ENCODE data around the gene ARHGAP10.

Gene ARHGAP10

GRCh38 chr4:147955827-147956558 lies 224.1 kb downstream of the ARHGAP10 start:
- H3K27me3 ChIP-seq (ENCODE audit: control insufficient read depth in 1 of 2, insufficient read depth in 2 of 2, low read length in 2 of 2): no peaks in the 10 kb centered on the region
- no peak overlapping the region for H3K27ac ChIP-seq (ENCODE audit: low read depth, low read length)
- H3K4me1 ChIP-seq (ENCODE audit: control insufficient read depth in 1 of 2, insufficient read depth in 2 of 2, low read length in 2 of 2): no peaks in the 10 kb centered on the region
- no peak overlapping the region for H3K9ac ChIP-seq (ENCODE audit: low read depth in 1 of 2, low read length in 2 of 2)
- H3K9me3 ChIP-seq (ENCODE audit: control insufficient read depth in 1 of 2, low read length in 2 of 2): no peaks in the 10 kb centered on the region
- no peak overlapping the region for H3K4me3 ChIP-seq (ENCODE audit: low read depth in 1 of 2, low read length in 2 of 2)
- H3K36me3 ChIP-seq (ENCODE audit: control insufficient read depth in 1 of 2, insufficient read depth in 2 of 2, low read length in 2 of 2): no peaks in the 10 kb centered on the region

- Histone ChIP-seq H3K4me1 (ENCODE audit: control insufficient read depth in 1 of 2, insufficient read depth in 2 of 2, low read length in 2 of 2) (no peaks in the 10 kb centered on the region), H3K4me3 (ENCODE audit: low read depth in 1 of 2, low read length in 2 of 2) (no peak overlapping the region), H3K9me3 (ENCODE audit: control insufficient read depth in 1 of 2, low read length in 2 of 2) (no peaks in the 10 kb centered on the region), H3K36me3 (ENCODE audit: control insufficient read depth in 1 of 2, insufficient read depth in 2 of 2, low read length in 2 of 2) (no peaks in the 10 kb centered on the region), H3K27ac (ENCODE audit: low read depth, low read length) (no peak overlapping the region), H3K9ac (ENCODE audit: low read depth in 1 of 2, low read length in 2 of 2) (no peak overlapping the region), H3K27me3 (ENCODE audit: control insufficient read depth in 1 of 2, insufficient read depth in 2 of 2, low read length in 2 of 2) (no peaks in the 10 kb centered on the region)
Observed at GRCh38 chr4:147957446-147957845, 225.6 kb downstream of the ARHGAP10 start.

- Histone ChIP-seq H3K4me1 (ENCODE audit: control insufficient read depth in 1 of 2, insufficient read depth in 2 of 2, low read length in 2 of 2) (no peaks in the 10 kb centered on the region), H3K9me3 (ENCODE audit: control insufficient read depth in 1 of 2, low read length in 2 of 2) (no peaks in the 10 kb centered on the region), H3K27ac (ENCODE audit: low read depth, low read length) (no peak overlapping the region), H3K9ac (ENCODE audit: low read depth in 1 of 2, low read length in 2 of 2) (no peak overlapping the region), H3K4me3 (ENCODE audit: low read depth in 1 of 2, low read length in 2 of 2) (no peak overlapping the region), H3K27me3 (ENCODE audit: control insufficient read depth in 1 of 2, insufficient read depth in 2 of 2, low read length in 2 of 2) (no peaks in the 10 kb centered on the region), H3K36me3 (ENCODE audit: control insufficient read depth in 1 of 2, insufficient read depth in 2 of 2, low read length in 2 of 2) (no peaks in the 10 kb centered on the region)
Observed at GRCh38 chr4:147958057-147958456, 226.2 kb downstream of the ARHGAP10 start.

- no peaks in the 10 kb centered on the region for H3K4me1 ChIP-seq (ENCODE audit: control insufficient read depth in 1 of 2, insufficient read depth in 2 of 2, low read length in 2 of 2)
- no peak overlapping the region for H3K27ac ChIP-seq (ENCODE audit: low read depth, low read length)
- H3K9ac ChIP-seq (ENCODE audit: low read depth in 1 of 2, low read length in 2 of 2): no peak overlapping the region
- no peak overlapping the region for H3K4me3 ChIP-seq (ENCODE audit: low read depth in 1 of 2, low read length in 2 of 2)
- no peaks in the 10 kb centered on the region for H3K27me3 ChIP-seq (ENCODE audit: control insufficient read depth in 1 of 2, insufficient read depth in 2 of 2, low read length in 2 of 2)
- no peaks in the 10 kb centered on the region for H3K9me3 ChIP-seq (ENCODE audit: control insufficient read depth in 1 of 2, low read length in 2 of 2)
- no peaks in the 10 kb centered on the region for H3K36me3 ChIP-seq (ENCODE audit: control insufficient read depth in 1 of 2, insufficient read depth in 2 of 2, low read length in 2 of 2)
Observed at GRCh38 chr4:147958489-147959065, 226.7 kb downstream of the ARHGAP10 start.

GRCh38 chr4:147960971-147961370 lies 229.1 kb downstream of the ARHGAP10 start:
- H3K9me3 ChIP-seq (ENCODE audit: control insufficient read depth in 1 of 2, low read length in 2 of 2): no peaks in the 10 kb centered on the region
- no peak overlapping the region for H3K9ac ChIP-seq (ENCODE audit: low read depth in 1 of 2, low read length in 2 of 2)
- no peaks in the 10 kb centered on the region for H3K36me3 ChIP-seq (ENCODE audit: control insufficient read depth in 1 of 2, insufficient read depth in 2 of 2, low read length in 2 of 2)
- no peak overlapping the region for H3K4me3 ChIP-seq (ENCODE audit: low read depth in 1 of 2, low read length in 2 of 2)
- H3K27ac ChIP-seq (ENCODE audit: low read depth, low read length): no peak overlapping the region
- no peaks in the 10 kb centered on the region for H3K4me1 ChIP-seq (ENCODE audit: control insufficient read depth in 1 of 2, insufficient read depth in 2 of 2, low read length in 2 of 2)
- no peaks in the 10 kb centered on the region for H3K27me3 ChIP-seq (ENCODE audit: control insufficient read depth in 1 of 2, insufficient read depth in 2 of 2, low read length in 2 of 2)

- Histone ChIP-seq H3K4me1 (ENCODE audit: control insufficient read depth in 1 of 2, insufficient read depth in 2 of 2, low read length in 2 of 2) (no peaks in the 10 kb centered on the region), H3K4me3 (ENCODE audit: low read depth in 1 of 2, low read length in 2 of 2) (no peak overlapping the region), H3K9ac (ENCODE audit: low read depth in 1 of 2, low read length in 2 of 2) (no peak overlapping the region), H3K36me3 (ENCODE audit: control insufficient read depth in 1 of 2, insufficient read depth in 2 of 2, low read length in 2 of 2) (peaks cover 0 to 5% of the 10 kb centered on the region in 2 donors), H3K9me3 (ENCODE audit: control insufficient read depth in 1 of 2, low read length in 2 of 2) (no peaks in the 10 kb centered on the region), H3K27me3 (ENCODE audit: control insufficient read depth in 1 of 2, insufficient read depth in 2 of 2, low read length in 2 of 2) (no peaks in the 10 kb centered on the region), H3K27ac (ENCODE audit: low read depth, low read length) (no peak overlapping the region)
Observed at GRCh38 chr4:147963839-147964238, 232.0 kb downstream of the ARHGAP10 start.

- Histone ChIP-seq H3K9ac (ENCODE audit: low read depth in 1 of 2, low read length in 2 of 2) (no peak overlapping the region), H3K27ac (ENCODE audit: low read depth, low read length) (no peak overlapping the region), H3K9me3 (ENCODE audit: control insufficient read depth in 1 of 2, low read length in 2 of 2) (no peaks in the 10 kb centered on the region), H3K4me1 (ENCODE audit: control insufficient read depth in 1 of 2, insufficient read depth in 2 of 2, low read length in 2 of 2) (no peaks in the 10 kb centered on the region), H3K36me3 (ENCODE audit: control insufficient read depth in 1 of 2, insufficient read depth in 2 of 2, low read length in 2 of 2) (peaks cover 0 to 5% of the 10 kb centered on the region in 2 donors), H3K4me3 (ENCODE audit: low read depth in 1 of 2, low read length in 2 of 2) (no peak overlapping the region), H3K27me3 (ENCODE audit: control insufficient read depth in 1 of 2, insufficient read depth in 2 of 2, low read length in 2 of 2) (no peaks in the 10 kb centered on the region)
Observed at GRCh38 chr4:147964266-147964880, 232.5 kb downstream of the ARHGAP10 start.

GRCh38 chr4:147965056-147965455 lies 233.2 kb downstream of the ARHGAP10 start:
- Histone ChIP-seq H3K4me3 (ENCODE audit: low read depth in 1 of 2, low read length in 2 of 2) (no peak overlapping the region), H3K4me1 (ENCODE audit: control insufficient read depth in 1 of 2, insufficient read depth in 2 of 2, low read length in 2 of 2) (no peaks in the 10 kb centered on the region), H3K9me3 (ENCODE audit: control insufficient read depth in 1 of 2, low read length in 2 of 2) (no peaks in the 10 kb centered on the region), H3K36me3 (ENCODE audit: control insufficient read depth in 1 of 2, insufficient read depth in 2 of 2, low read length in 2 of 2) (peaks cover 0 to 5% of the 10 kb centered on the region in 2 donors), H3K27me3 (ENCODE audit: control insufficient read depth in 1 of 2, insufficient read depth in 2 of 2, low read length in 2 of 2) (no peaks in the 10 kb centered on the region), H3K27ac (ENCODE audit: low read depth, low read length) (no peak overlapping the region), H3K9ac (ENCODE audit: low read depth in 1 of 2, low read length in 2 of 2) (no peak overlapping the region)

GRCh38 chr4:147965873-147966272 lies 234.0 kb downstream of the ARHGAP10 start:
- Histone ChIP-seq H3K36me3 (ENCODE audit: control insufficient read depth in 1 of 2, insufficient read depth in 2 of 2, low read length in 2 of 2) (peaks cover 0 to 5% of the 10 kb centered on the region in 2 donors), H3K4me1 (ENCODE audit: control insufficient read depth in 1 of 2, insufficient read depth in 2 of 2, low read length in 2 of 2) (no peaks in the 10 kb centered on the region), H3K4me3 (ENCODE audit: low read depth in 1 of 2, low read length in 2 of 2) (no peak overlapping the region), H3K9ac (ENCODE audit: low read depth in 1 of 2, low read length in 2 of 2) (no peak overlapping the region), H3K9me3 (ENCODE audit: control insufficient read depth in 1 of 2, low read length in 2 of 2) (no peaks in the 10 kb centered on the region), H3K27ac (ENCODE audit: low read depth, low read length) (no peak overlapping the region), H3K27me3 (ENCODE audit: control insufficient read depth in 1 of 2, insufficient read depth in 2 of 2, low read length in 2 of 2) (no peaks in the 10 kb centered on the region)

GRCh38 chr4:147968641-147969040 lies 236.8 kb downstream of the ARHGAP10 start:
- no peak overlapping the region for H3K27ac ChIP-seq (ENCODE audit: low read depth, low read length)
- no peaks in the 10 kb centered on the region for H3K4me1 ChIP-seq (ENCODE audit: control insufficient read depth in 1 of 2, insufficient read depth in 2 of 2, low read length in 2 of 2)
- peaks cover 0 to 5% of the 10 kb centered on the region in 2 donors for H3K36me3 ChIP-seq (ENCODE audit: control insufficient read depth in 1 of 2, insufficient read depth in 2 of 2, low read length in 2 of 2)
- H3K27me3 ChIP-seq (ENCODE audit: control insufficient read depth in 1 of 2, insufficient read depth in 2 of 2, low read length in 2 of 2): no peaks in the 10 kb centered on the region
- H3K4me3 ChIP-seq (ENCODE audit: low read depth in 1 of 2, low read length in 2 of 2): no peak overlapping the region
- H3K9me3 ChIP-seq (ENCODE audit: control insufficient read depth in 1 of 2, low read length in 2 of 2): no peaks in the 10 kb centered on the region
- H3K9ac ChIP-seq (ENCODE audit: low read depth in 1 of 2, low read length in 2 of 2): no peak overlapping the region

Data from duodenal mucosa (tissue), 2 donors.